Testis (tissue), 2 donors: ENCODE results near the gene CCDC93.

Source experiments
- CTCF ChIP-seq, 3 experiments: fragments of 450-650 bp in 2 of 3; fragments of 200-600 bp in 1 of 3; sonication (generic) in 1 of 3; IDR thresholded peaks; one replicate each; pipeline ENCODE4 v1.5.1; 2016 to 2019; ENCODE audit warnings: antibody characterized with exemption in 3 of 3, mild to moderate bottlenecking in 2 of 3, moderate library complexity in 1 of 3
- POLR2A ChIP-seq: fragments of 450-650 bp; IDR thresholded peaks from one replicate; pipeline ENCODE4 v1.6.1; 2017; ENCODE audit warnings: antibody characterized with exemption, mild to moderate bottlenecking, moderate library complexity

GRCh38 chr2:117941693-117942092 is 72.2 kb downstream of the CCDC93 start:
- TF ChIP-seq CTCF (IDR thresholded peaks at IDR 0.05) (no peak), POLR2A (no peak)
